Measurements from ENCODE around the gene NUTM1.
A peak's percentile ranks its signal among the peaks of the same experiment; 100 is the strongest.

The NUTM1 gene, protein sequence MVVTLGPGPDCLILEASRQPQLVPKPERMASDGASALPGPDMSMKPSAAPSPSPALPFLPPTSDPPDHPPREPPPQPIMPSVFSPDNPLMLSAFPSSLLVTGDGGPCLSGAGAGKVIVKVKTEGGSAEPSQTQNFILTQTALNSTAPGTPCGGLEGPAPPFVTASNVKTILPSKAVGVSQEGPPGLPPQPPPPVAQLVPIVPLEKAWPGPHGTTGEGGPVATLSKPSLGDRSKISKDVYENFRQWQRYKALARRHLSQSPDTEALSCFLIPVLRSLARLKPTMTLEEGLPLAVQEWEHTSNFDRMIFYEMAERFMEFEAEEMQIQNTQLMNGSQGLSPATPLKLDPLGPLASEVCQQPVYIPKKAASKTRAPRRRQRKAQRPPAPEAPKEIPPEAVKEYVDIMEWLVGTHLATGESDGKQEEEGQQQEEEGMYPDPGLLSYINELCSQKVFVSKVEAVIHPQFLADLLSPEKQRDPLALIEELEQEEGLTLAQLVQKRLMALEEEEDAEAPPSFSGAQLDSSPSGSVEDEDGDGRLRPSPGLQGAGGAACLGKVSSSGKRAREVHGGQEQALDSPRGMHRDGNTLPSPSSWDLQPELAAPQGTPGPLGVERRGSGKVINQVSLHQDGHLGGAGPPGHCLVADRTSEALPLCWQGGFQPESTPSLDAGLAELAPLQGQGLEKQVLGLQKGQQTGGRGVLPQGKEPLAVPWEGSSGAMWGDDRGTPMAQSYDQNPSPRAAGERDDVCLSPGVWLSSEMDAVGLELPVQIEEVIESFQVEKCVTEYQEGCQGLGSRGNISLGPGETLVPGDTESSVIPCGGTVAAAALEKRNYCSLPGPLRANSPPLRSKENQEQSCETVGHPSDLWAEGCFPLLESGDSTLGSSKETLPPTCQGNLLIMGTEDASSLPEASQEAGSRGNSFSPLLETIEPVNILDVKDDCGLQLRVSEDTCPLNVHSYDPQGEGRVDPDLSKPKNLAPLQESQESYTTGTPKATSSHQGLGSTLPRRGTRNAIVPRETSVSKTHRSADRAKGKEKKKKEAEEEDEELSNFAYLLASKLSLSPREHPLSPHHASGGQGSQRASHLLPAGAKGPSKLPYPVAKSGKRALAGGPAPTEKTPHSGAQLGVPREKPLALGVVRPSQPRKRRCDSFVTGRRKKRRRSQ

GRCh38 chr15:34342737-34343575, at the start of gene NUTM1, which contains the start of gene NOP10:
TSS of gene NUTM1 (plus strand) at chr15:34343315. CDS start at chr15:34343697, 382 bp downstream.
TSS of gene NOP10 (minus strand) at chr15:34343136. CDS start at chr15:34343073, 63 bp downstream.
- DNase-seq, result peak; percentile 99

DNA sequence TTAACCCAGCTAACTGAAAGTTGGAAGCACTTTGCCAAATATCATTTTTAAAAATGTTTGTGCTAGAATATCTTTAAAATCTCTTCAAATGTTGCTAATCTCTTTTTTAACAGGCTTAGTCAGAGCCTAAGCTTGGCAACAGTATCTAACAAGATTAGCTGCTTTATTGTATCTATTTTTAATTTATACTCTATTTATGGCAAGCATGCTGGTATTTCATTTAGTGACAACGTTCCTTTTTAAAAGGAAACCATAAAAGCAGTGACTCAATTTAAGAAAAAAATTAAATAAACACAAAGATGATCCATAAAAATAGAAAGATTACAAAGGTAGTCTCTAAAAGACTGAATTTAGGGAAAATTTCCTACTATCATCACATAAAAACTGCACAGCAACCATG, 46.1 kb upstream of the NUTM1 start:
- DNase-seq, result no peak

DNA sequence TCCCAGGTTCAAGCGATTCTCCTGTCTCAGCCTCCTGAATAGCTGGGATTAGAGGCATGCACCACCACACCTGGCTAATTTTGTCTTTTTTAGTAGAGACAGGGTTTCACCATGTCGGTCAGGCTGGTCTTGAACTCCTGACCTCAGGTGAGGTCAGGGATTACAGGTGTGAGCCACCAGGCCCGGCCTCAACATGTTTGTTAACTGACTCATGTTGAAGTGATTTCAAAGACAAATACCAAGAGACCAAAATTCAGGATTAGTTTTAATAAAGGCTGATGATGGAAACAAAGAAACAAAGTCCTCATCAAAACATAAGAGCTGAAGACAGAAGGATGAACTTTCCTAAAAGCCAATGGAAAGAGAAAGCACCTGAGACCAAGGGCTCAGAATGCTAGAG, 42.1 kb upstream of the NUTM1 start:
- DNase-seq, result no peak

DNA sequence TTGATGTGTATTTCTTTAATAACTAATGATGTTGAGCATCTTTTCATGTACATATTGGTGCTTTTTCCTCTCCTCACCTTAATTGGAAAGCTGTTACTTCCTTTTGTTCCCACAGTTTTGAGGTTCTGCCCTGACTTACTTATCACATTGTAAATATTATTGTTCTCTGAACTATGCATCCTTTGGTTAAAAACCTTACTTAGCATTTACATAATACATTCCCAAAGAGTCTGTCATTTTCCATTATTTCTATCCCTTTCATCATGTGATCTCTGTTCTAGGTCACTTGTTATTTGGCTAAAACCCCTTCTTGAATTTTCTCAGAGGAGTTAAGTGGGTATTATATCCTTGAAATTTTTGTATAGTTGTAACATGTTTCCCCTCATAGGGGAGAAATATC, 38.5 kb upstream of the NUTM1 start:
- DNase-seq, result no peak

GRCh38 chr15:34311563-34311962, 31.6 kb upstream of the NUTM1 start:
- DNase-seq, result no peak

GRCh38 chr15:34314491-34315490, 28.3 kb upstream of the NUTM1 start:
- no peak for DNase-seq

GRCh38 chr15:34318277-34319079, 24.6 kb upstream of the NUTM1 start:
- no peak for DNase-seq

DNA sequence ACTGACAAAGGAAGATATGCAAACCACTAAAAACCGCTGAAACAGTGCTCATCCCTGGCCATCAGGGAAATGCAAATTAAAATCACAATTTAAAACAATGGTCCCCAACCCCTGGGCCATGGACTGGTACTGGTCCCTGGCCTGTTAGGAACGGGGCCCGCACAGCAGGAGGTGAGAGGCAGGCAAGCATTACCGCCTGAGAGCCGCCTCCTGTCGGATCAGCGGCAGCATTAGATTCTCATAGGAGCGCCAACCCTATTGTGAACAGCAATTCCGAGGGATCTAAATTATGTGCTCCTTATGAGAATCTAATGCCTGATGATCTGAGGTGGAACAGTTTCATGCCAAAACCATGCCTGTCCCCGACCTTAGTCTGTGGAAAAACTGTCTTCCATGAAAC, 19.9 kb upstream of the NUTM1 start:
- no peak for DNase-seq

- no peak for DNase-seq
Measured at GRCh38 chr15:34324933-34325332, 18.2 kb upstream of the NUTM1 start.

- no peak for DNase-seq
Measured at GRCh38 chr15:34325368-34325767, 17.7 kb upstream of the NUTM1 start.

DNA sequence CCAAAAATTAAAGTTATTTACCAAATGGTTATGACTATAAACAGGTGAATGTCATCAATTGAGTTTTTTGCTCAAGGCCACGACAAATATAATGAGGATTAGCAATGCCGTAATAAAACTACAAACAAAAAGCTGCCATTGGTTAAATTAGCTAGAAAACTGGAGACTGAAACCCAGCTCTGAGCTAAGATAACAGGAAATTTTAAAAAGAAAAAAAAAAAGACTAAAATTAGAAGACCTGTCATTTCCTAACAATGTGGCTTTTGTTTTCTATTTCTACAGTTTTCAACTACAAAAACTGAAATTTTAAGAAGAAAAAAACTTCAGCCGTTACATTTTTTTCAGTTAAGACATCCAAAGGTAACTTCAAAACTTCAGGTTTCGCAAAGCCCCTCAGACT, 15.2 kb upstream of the NUTM1 start:
- DNase-seq, result no peak

GRCh38 chr15:34329006-34329405, 14.1 kb upstream of the NUTM1 start:
- no peak for DNase-seq

DNA sequence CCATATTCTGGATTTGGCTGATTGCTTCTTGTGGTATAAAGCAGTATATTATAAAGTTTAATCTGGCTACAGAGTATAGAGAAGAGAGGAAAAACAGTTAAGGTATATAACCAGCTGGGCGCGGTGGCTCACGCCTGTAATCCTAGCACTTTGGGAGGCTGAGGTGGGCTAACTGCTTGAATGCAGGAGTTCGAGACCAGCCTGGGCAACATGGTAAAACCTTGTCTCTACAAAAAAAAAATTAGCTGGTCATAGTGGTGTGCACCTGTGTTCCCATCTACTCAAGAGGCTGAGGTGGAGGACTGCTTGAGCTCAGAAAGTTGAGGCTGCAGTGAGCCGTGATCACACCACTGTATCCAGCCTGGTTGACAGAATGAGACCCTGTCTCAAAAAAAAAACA, 12.8 kb upstream of the NUTM1 start:
- DNase-seq, result no peak

DNA sequence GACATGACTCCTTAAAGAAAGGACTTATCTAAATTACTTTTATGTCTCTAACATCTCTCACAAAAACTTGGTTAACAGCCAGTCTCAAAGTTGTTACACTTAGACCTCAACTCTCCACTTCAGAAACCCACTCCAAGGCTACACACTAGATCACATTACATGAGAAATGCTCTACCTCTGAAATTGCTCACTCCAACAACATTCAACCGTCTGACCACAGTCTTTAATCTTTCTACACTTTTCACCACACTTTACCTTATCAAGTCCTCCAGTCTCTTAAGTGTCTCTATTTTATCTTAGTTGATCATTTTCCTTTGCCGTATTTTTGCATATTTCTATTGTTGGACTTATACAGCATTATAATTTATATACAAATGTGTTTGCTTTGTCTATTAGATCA, 11.3 kb upstream of the NUTM1 start:
- DNase-seq, result no peak

DNA sequence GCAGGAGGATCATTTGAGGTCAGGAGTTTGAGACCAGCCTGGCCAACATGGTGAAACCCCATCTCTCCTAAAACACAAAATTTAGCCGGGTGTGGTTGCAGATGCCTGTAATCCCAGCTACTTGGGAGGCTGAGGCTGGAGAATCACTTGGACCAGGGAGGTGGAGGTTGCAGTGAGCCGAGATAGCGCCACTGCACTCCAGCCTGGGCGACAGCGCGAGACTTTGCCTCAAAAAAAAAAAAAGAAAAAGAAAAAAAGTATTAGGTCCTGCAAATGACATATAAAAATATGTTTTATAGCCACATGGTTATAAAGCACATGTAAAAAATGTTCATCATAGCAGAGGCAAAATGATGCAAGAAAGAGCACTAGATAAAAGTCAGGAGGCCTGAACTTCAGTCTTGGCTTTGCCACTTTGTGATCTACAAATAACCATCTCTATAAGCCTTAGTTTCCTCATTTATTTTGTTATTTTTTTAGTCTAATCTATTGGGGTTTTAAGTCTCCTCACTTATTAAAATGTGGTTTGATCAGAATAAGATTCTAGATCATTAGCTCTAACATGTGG, 10.5 kb upstream of the NUTM1 start:
- no peak for DNase-seq

- DNase-seq, result no peak
Measured at GRCh38 chr15:34334672-34335071, 8.4 kb upstream of the NUTM1 start.

DNA sequence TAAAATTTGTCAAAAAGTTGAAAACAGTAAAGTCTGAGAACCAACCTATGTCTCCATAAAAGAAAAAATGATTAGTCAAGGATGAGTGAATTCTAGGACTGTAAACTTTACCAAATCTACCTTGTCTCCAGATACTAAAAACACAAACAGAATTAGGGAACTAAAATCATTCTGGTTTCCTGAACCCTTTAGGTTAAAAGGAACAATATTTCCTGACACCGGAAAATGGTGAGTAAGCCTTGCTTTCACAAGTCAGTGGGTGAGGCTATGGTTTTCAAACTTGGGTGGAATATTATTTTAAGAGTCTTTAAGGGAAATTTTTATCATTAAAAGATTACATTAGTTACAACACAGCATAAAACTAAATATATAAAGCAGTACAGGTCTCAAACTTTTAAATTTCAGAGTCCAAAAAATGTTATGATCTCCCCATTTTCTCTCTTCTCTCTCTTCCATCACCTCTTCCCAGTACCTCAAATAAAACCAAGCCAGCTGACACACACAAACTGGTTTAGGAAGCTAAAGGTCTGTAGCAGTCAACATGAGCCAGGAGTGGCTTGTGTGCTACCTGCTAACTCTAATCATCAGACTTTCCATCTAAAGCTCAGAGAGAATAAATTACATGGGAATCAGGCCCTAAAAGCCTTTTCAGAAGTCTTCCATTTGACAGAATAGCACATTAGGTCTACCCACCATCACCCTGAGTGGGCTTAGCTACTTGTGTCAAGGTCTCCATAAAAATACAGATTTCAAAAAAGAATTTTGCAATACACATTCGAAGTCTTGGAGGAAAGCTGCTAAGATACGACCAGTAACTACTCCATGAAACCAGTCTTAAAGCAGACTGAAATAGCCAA, 7.7 kb upstream of the NUTM1 start:
- DNase-seq, result no peak

DNA sequence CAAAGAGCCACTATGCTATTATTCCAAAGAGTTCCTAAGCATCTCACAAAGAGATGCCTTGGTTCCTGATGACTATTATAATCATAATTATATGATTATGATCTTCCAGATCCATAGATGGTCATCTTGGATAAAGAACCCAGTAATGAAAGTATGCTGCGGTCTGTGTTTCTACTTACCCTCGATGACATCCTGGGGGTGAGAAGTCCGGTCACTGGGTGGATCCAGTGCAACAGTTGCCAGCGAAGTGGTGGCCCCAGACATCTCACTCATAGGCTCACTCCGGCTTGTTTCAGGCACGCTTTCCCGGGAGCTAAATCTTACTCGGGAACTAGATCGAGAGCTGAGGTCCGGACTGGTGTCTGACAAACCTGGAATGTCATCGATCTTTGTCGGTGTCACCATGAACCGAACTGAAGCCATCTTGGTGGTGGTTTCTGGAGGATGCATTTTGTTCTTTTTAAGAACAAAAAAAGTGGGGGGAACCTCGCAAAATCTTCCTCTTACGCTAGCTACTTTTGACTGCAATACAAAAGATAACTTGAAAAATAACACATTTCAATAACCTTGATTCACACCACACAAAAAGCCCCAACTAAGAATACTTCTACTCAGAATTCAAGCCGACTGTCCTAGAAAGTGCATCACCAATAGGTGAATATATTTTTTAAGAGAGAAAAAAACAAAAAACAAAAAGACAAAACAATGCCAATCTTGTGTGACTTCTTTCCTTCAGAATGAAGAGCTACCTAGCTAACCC, 6.7 kb upstream of the NUTM1 start:
- DNase-seq, result no peak

All from activated CD8-positive, alpha-beta memory T cell treated with anti-CD3 and anti-CD28 coated beads, Interleukin-2, amount 50 U/mL, for 48 hours (primary cell).